ENCODE data around the gene NKD1. TPM values are rescaled to one million over a fixed set of nuclear protein-coding genes. Genes with fewer than 3 reads are reported as not detected.

The NKD1 gene
- total and polyA plus RNA-seq, 8 donors: 0.44 to 284 (median 2.1) TPM

- 89 to 95% (median 90%) methylated on average over 7 of the region's 7 CpGs for WGBS, 5 donors
- Histone ChIP-seq H3K36me3 (peaks cover 0 to 22% (median 0%) of the 10 kb centered on the region in 4 donors), H3K27ac (no peak overlapping the region), H3K9me3 (no peaks in the 10 kb centered on the region), H3K4me1 (peaks cover 5 to 37% (median 17%) of the 10 kb centered on the region in 4 donors), H3K27me3 (peaks cover 0 to 8% (median 3%) of the 10 kb centered on the region in 3 donors), H3K4me3 (no peak overlapping the region)
- no peak for TF ChIP-seq POLR2A (IDR thresholded peaks at IDR 0.05)
- TF ChIP-seq CTCF (IDR thresholded peaks at IDR 0.05): no peak
- no peak for TF ChIP-seq EP300 (IDR thresholded peaks at IDR 0.05)
- no peak for TF ChIP-seq POLR2AphosphoS5 (IDR thresholded peaks at IDR 0.05)
- no peak for DNase-seq
- intact Hi-C loops (cut with DNase I; ENCODE audit: low total_unique reads): no loop called here
Observed at GRCh38 chr16:50553731-50554360, 5.7 kb downstream of the NKD1 start.

- Histone ChIP-seq H3K27me3 (no peaks in the 10 kb centered on the region), H3K36me3 (peaks cover 0 to 31% (median 2%) of the 10 kb centered on the region in 4 donors), H3K4me1 (peaks cover 0 to 22% (median 6%) of the 10 kb centered on the region in 4 donors), H3K4me3 (no peak overlapping the region), H3K9me3 (no peaks in the 10 kb centered on the region), H3K27ac (peak overlapping the region in 2 of 5 donors; percentile 32 to 52)
- intact Hi-C loops (cut with DNase I; ENCODE audit: low total_unique reads): no loop called here
- DNase-seq: no peak
- TF ChIP-seq POLR2AphosphoS5 (IDR thresholded peaks at IDR 0.05) (no peak), EP300 (IDR thresholded peaks at IDR 0.05) (no peak), CTCF (IDR thresholded peaks at IDR 0.05) (no peak), POLR2A (IDR thresholded peaks at IDR 0.05) (no peak)
- 89 to 96% (median 93%) methylated on average over 9 to 10 of the region's 10 CpGs for WGBS, 5 donors
Observed at GRCh38 chr16:50555269-50555875, 7.2 kb downstream of the NKD1 start.

GRCh38 chr16:50555952-50556673, 7.9 kb downstream of the NKD1 start:
- no peaks in the 10 kb centered on the region for H3K27me3 ChIP-seq
- DNase-seq: no peak
- H3K9me3 ChIP-seq: peaks cover 0 to 2% (median 0%) of the 10 kb centered on the region in 4 donors
- WGBS, 5 donors: 78 to 89% (median 81%) methylated on average over 18 of the region's 18 CpGs
- H3K27ac ChIP-seq: peak overlapping the region in 3 of 5 donors; percentile 8 to 52 (median 32)
- peaks cover 0 to 36% (median 2%) of the 10 kb centered on the region in 4 donors for H3K36me3 ChIP-seq
- H3K4me3 ChIP-seq: no peak overlapping the region
- TF ChIP-seq POLR2AphosphoS5 (IDR thresholded peaks at IDR 0.05) (no peak), CTCF (IDR thresholded peaks at IDR 0.05) (no peak), POLR2A (IDR thresholded peaks at IDR 0.05) (no peak), EP300 (IDR thresholded peaks at IDR 0.05) (no peak)
- intact Hi-C loops (cut with DNase I; ENCODE audit: low total_unique reads): no loop called here
- peaks cover 0 to 15% (median 2%) of the 10 kb centered on the region in 4 donors for H3K4me1 ChIP-seq

GRCh38 chr16:50557046-50557445, 8.8 kb downstream of the NKD1 start:
- WGBS, 5 donors: 58 to 73% (median 58%) methylated on average over 2 of the region's 2 CpGs

More at GRCh38 chr16:50557046-50557445, 8.8 kb downstream of the NKD1 start:
- peaks cover 0 to 8% (median 2%) of the 10 kb centered on the region in 4 donors for H3K9me3 ChIP-seq
- no peak for DNase-seq
- no peaks in the 10 kb centered on the region for H3K27me3 ChIP-seq
- peaks cover 0 to 14% (median 0%) of the 10 kb centered on the region in 4 donors for H3K4me1 ChIP-seq
- intact Hi-C loops (cut with DNase I; ENCODE audit: low total_unique reads): no loop called here
- no peak overlapping the region for H3K27ac ChIP-seq
- TF ChIP-seq POLR2A (IDR thresholded peaks at IDR 0.05): no peak
- no peak for TF ChIP-seq POLR2AphosphoS5 (IDR thresholded peaks at IDR 0.05)
- no peak for TF ChIP-seq CTCF (IDR thresholded peaks at IDR 0.05)
- TF ChIP-seq EP300 (IDR thresholded peaks at IDR 0.05): no peak
- H3K36me3 ChIP-seq: peaks cover 0 to 45% (median 2%) of the 10 kb centered on the region in 4 donors
- H3K4me3 ChIP-seq: no peak overlapping the region

Measured in stomach (tissue), 9 donors.